Colonic mucosa (tissue), 2 donors: ENCODE results near the gene DHRS4. TPM values are rescaled to one million over a fixed set of nuclear protein-coding genes. Genes with fewer than 3 reads are reported as not detected.

ENCODE experiments used
- total RNA-seq, 2 donors: library from RNA; stranded (reverse); fragmentation: NEBNext Ultra II Directional in 1 of 2; extraction: Animal tissue kit (Norgen Biotek cat#: 25700) in 1 of 2; gene quantifications; one replicate each; pipeline ENCODE4 v1.2.1, GENCODE V29; 2021
- donor health status: DM: no; HTN: no; CAD: no.
- donor health status: DM: no; HTN: no; CAD: no.

Gene DHRS4
- total RNA-seq, 2 donors from 2014 or later, result 34.0 to 74.4 TPM

Other genes starting within 250 kb of the DHRS4 start
- gene DHRS4L2, start 35.2 kb downstream of the DHRS4 start, total RNA-seq, result 10 to 100 TPM; 32.5 to 43.8 TPM
- gene CARMIL3, start 98.2 kb downstream of the DHRS4 start, total RNA-seq, result 1 to 10 TPM in 1 of 2 donors, under 1 TPM in 1; 0.29 to 2.1 TPM
- under 1 TPM in 1 of 2 donors, not detected in 1; 0.45 TPM for gene CPNE6, start 117.8 kb downstream of the DHRS4 start, total RNA-seq
- 100 to 1,000 TPM; 133 to 173 TPM for gene PCK2, start 140.5 kb downstream of the DHRS4 start, total RNA-seq
- 100 to 1,000 TPM in 1 of 2 donors, 10 to 100 TPM in 1; 89.2 to 106 TPM for gene DCAF11, start 161.0 kb downstream of the DHRS4 start, total RNA-seq
- 1 to 10 TPM in 1 of 2 donors, under 1 TPM in 1; 0.88 to 2.7 TPM for gene NRL, start 161.2 kb downstream of the DHRS4 start, total RNA-seq
- 1 to 10 TPM in 1 of 2 donors, under 1 TPM in 1; 0.85 to 1.5 TPM for gene FITM1, start 176.9 kb downstream of the DHRS4 start, total RNA-seq
- gene PSME1, start 182.4 kb downstream of the DHRS4 start, total RNA-seq, result 100 to 1,000 TPM; 199 to 235 TPM
- 10 to 100 TPM; 21.1 to 49.6 TPM for gene EMC9, start 187.8 kb downstream of the DHRS4 start, total RNA-seq
- 100 to 1,000 TPM; 151 to 320 TPM for gene PSME2, start 192.8 kb downstream of the DHRS4 start, total RNA-seq
- gene RNF31, start 193.7 kb downstream of the DHRS4 start, total RNA-seq, result 10 to 100 TPM; 36.1 to 70.4 TPM
- 10 to 100 TPM; 54.4 to 57.5 TPM for gene IRF9, start 207.5 kb downstream of the DHRS4 start, total RNA-seq
- gene REC8, start 218.3 kb downstream of the DHRS4 start, total RNA-seq, result 1 to 10 TPM; 5.1 TPM
- gene IPO4, start 235.0 kb downstream of the DHRS4 start, total RNA-seq, result 10 to 100 TPM; 19.3 to 78.2 TPM
- 10 to 100 TPM; 58.8 to 65.6 TPM for gene TM9SF1, start 241.7 kb downstream of the DHRS4 start, total RNA-seq